Measurements from ENCODE around the gene NUDT17.

NUDT17 gene

DNA sequence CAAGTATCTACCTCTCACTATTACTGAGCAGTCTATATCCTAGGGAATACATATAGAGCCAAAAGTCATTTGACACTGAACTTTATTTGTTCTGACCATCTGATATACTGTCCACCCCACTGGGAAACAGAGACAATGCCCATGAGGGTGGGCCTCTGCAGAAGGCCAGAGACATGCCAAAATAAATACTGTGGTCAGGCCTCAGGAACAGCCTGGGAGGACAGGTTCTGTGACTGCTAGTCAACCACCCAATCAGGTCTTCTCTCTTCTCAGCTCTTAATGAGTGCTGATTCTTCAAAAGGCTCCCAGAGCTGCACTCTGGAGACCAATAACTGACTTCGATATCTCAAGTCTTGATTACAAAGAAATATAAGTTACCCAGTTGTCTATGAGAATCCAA is 45.7 kb downstream of the NUDT17 start:
- DNase-seq (ENCODE audit: low spot score): no peak

DNA sequence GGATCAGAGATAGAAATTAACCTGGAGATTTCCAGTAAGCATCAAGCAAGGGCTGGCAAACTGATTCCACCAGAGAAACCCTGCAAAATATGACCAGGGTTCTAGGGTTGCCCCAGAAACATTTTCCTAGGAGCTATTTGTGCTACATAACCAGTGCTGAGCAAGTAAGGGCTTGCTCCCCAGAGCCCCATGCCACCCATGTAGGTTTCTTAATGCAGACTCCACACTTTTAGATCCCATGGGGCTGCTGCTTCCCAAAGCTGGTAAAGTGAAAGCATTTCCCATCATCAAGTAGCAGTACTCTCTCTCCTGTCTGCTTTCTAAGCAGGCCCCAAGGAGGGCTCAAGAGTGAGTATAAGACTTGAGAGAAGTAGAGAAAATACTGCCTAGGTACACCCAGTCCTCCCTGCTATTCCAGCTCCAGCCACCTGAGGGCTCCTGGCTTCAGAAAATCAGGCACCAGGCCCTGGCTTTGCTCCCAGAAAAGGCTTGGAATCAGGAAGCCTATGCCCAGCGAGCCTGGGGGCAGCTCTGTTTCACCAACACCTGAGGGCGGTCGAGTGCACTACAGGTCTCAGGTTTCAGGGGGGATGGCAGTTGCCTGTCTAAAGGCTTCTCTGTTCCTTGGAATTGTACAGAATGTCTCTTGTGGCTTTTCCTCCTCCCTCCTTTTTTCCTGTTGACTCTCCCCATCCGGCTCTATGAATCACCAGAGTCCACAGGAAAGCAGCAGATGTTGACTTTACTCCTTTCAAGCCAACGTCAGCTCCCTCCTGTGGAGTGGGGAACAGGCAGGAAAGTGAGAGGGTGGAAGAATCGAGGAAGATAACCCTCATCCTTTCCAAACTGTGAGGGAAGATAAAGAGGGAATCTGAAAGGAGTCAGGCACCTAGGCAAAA is 46.4 kb downstream of the NUDT17 start:
- peak; percentile 95 for DNase-seq (ENCODE audit: low spot score)

DNA sequence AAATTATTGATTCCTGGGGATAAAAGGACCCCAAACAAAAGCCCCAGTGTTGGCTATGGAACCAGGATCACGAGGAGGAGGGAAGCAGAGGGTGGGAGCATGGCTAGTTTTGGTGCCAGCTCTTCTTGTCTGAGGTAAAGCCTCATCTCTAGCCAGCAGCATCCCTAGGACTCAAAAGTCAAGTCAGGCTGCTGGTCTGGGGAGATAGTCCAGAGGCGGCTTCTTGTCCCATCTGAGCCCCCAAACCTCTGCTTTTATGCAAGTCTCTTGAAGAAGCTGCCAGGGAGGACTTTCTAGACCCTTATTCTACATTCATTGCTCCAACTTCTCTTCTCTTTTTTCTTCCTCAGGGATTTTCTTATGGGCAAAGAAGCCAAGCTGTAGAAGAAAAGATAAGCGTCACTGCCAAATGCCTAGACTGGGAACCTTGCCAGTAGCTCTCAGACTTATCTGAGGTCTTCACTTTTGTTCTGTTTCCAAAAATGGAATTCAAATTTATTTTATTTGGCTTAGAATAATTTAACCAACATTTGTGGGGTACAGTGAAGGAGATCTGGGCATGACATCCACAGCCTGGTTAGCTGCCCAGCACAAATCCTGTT is 47.2 kb downstream of the NUDT17 start:
- DNase-seq (ENCODE audit: low spot score): no peak

DNA sequence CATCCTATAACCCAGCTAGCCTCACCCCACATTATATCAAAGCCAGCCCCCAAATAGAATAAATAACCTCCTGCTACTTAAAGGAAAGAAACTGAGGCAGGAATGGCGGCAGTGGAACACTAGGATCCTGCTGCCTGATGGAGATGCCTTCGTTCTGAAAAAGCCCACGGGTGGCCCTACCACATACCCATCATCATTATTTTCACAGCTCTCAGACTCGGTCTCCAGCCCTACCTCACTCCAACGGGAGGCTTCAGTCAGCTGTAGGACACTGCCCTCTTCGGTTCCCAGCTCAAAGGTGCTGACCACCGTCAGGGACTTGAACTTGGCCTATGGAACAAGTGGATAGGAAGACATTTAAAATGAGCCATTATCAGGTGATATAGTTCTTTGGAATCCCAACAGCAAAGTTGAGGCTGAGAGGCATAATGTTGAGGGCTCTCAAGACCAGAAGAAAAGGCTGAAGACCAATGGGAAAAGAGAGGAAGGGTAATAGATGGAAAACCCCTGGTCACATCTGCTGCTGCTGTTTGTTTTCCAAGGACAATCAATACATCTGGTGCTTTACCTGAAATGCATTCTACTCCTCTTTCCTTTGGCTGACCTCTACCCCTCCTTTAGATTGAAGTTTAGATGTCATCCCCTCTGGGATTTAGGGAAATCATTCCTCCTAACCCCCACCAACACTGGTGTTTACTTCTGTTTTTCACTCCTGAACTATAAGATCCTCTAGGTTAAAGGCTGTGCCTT is 48.1 kb downstream of the NUDT17 start:
- no peak for DNase-seq (ENCODE audit: low spot score)

DNA sequence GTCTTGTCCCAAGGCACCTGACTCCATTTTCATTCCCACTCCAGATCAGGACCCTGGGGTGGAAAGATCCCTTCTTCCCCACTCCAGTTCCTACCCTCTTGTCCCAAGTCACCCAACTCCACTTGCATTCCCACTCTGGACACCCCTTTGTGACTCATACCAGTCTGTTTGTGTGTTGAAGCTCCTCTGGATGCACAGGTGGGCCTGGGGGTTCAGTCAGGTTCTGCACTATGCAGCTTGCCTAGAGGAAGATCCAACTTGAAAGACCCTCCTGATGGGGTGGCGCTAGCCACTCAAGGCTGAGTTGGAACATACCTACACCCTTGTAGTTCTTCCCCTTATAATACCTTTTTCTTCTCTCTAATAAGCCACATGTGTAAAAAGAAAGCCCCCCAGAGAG is 50.0 kb downstream of the NUDT17 start:
- no peak for DNase-seq (ENCODE audit: low spot score)

DNA sequence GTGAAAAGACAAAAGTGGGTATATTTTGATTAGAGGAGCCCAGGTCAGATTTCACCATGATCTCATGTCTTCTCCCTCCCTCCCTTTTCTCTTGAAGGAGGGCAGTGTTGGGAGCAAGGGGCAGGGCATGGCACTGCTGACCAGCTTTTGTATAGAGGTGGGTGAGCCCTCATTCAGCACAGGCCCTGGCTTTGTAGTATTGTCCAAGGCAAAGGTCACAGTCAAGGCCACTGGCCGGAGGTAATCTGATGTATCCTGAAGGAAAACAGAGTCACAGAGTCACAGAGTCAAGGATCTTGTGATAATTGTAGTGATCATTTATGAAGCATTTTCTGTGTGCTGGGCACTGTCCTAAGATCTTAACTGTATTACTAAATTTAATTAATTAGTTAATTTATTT is 52.5 kb downstream of the NUDT17 start:
- DNase-seq (ENCODE audit: low spot score): peak; percentile 15

All from D341Med (cell line).